PC-9 (cell line): ENCODE results near the gene IP6K2.

Experiments
- EZH2 ChIP-seq: fragments of 200-600 bp; sonication (generic); IDR thresholded peaks from 2 replicates; pipeline ENCODE4 v1.8.0; 2017; ENCODE audit warnings: antibody characterized with exemption, low read depth
- TF ChIP-seq, protein P1 (sequence below): fragments of 200-600 bp; sonication (generic); conservative IDR thresholded peaks from 2 replicates; pipeline ENCODE4 v1.6.1; 2017; ENCODE audit warnings: mixed run types, antibody characterized with exemption, mild to moderate bottlenecking, moderate library complexity

DNA sequence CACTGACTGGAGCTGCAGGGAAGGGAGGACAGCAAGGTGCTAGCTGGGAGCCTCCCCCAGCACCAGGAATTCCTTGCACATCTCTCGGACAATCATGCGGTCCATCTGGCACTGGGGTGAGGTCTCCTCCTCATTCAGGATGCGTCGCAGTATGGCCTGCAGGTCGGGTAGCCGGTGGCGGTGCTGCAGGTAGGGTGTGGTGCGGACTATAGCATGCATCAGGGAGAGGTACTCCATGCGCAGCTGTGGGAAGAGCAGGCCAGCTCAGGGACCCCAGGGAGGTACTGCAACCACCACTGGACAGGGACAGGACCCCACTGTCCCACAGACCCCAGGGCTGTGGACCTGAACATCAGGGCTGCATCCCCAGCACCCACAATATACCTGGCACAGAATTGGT is 42.5 kb downstream of the IP6K2 start:
- TF ChIP-seq, protein P1, sequence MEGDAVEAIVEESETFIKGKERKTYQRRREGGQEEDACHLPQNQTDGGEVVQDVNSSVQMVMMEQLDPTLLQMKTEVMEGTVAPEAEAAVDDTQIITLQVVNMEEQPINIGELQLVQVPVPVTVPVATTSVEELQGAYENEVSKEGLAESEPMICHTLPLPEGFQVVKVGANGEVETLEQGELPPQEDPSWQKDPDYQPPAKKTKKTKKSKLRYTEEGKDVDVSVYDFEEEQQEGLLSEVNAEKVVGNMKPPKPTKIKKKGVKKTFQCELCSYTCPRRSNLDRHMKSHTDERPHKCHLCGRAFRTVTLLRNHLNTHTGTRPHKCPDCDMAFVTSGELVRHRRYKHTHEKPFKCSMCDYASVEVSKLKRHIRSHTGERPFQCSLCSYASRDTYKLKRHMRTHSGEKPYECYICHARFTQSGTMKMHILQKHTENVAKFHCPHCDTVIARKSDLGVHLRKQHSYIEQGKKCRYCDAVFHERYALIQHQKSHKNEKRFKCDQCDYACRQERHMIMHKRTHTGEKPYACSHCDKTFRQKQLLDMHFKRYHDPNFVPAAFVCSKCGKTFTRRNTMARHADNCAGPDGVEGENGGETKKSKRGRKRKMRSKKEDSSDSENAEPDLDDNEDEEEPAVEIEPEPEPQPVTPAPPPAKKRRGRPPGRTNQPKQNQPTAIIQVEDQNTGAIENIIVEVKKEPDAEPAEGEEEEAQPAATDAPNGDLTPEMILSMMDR, result no peak
- TF ChIP-seq EZH2, result no peak
